Measurements from ENCODE around the gene FOXD4.
"Not testable (repeated sequence)": the region's sequence is repeated elsewhere in the genome, so short reads cannot be mapped to it uniquely, and the experiment has no call there.

Gene FOXD4

DNA sequence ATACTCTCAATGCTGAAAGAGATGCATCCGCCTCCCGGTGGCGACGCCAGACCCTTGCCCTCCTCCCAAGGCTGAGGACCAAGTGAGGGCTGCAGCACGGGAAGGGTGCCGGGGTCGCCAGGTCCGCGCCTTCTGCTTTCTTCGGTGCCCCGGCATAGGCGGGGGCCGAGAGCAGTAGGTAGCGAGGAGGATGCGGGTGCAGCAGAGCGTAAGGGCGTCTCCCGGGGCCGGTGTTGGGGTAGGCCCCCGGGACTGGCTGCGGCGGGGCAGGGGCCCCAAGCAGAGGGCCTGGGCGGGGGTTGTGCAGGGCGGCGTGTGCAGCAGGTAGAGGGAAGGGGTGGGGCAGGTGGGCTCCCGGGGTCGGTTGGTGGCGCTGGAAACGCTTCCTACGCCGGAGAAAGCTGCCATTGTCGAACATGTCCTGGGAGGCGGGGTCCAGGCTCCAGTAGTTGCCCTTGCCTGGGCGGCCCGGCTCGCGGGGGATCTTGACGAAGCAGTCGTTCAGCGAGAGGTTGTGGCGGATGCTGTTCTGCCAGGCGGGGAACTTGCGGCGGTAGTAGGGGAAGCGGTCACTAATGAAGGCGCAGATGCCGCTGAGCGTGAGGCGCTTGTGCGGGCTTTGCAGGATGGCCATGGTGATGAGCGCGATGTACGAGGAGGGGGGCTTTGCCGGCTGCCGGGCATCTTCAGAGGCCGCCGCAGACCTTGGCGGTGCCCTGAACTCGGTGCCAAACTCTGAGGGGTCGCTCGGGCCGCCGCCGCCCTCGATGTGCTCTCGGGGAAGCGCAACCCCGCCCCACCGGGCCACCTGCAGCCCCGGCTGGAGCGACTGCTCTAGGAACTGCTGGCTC lies 848 bp downstream of the FOXD4 start:
- Histone ChIP-seq H3K4me2 (ENCODE audit: insufficient read depth, low read length, poor library complexity, severe bottlenecking) (peak overlapping the region; percentile 45), H3K27me3 (ENCODE audit: control insufficient read depth in 3 of 3, insufficient read depth in 3 of 3, low read depth in 1 of 3, low read length in 3 of 3) (peaks cover 13 to 53% (median 41%) of the 10 kb centered on the region in 3 experiments)
- H3K9me3 ChIP-seq (replicated peaks in 1 of 2; ENCODE audit: control insufficient read depth in 2 of 2, insufficient read depth in 1 of 2, low read depth in 1 of 2, low read length in 2 of 2); H4K8ac ChIP-seq (ENCODE audit: low read depth, low read length); H3K4me3 ChIP-seq (ENCODE audit: low read length in 2 of 2); H2BK120ac ChIP-seq (ENCODE audit: low read depth, low read length); H2BK5ac ChIP-seq (ENCODE audit: low read length); H2BK12ac ChIP-seq (ENCODE audit: low read length); H3K27ac ChIP-seq (replicated peaks; ENCODE audit: low read length); H3K4me1 ChIP-seq (ENCODE audit: control insufficient read depth in 2 of 2, insufficient read depth in 1 of 2, low read depth in 1 of 2, low read length in 2 of 2); H2AFZ ChIP-seq (ENCODE audit: low read length); H3K36me3 ChIP-seq (replicated peaks in 1 of 2; ENCODE audit: control insufficient read depth in 2 of 2, insufficient read depth in 2 of 2, low read length in 2 of 2); H3K18ac ChIP-seq (ENCODE audit: low read length); H3K79me1 ChIP-seq (ENCODE audit: low read depth, low read length); H3K23ac ChIP-seq (ENCODE audit: low read depth, low read length, poor library complexity); H2BK15ac ChIP-seq (ENCODE audit: low read length); H3K14ac ChIP-seq (ENCODE audit: low read length); H2AK5ac ChIP-seq (ENCODE audit: low read depth, low read length); H4K91ac ChIP-seq (ENCODE audit: low read depth, low read length, poor library complexity); H3K4ac ChIP-seq (ENCODE audit: low read length); H3K9ac ChIP-seq (ENCODE audit: low read depth, low read length, poor library complexity): not testable (repeated sequence)
- peak; percentile 12 for DNase-seq (ENCODE audit: low spot score)
- WGBS, 2 donors (ENCODE audit: extremely low coverage in 2 of 2, insufficient read length in 2 of 2, insufficient replicate concordance in 1 of 2), result no CpG with 5 or more reads among the region's 71 CpGs

DNA sequence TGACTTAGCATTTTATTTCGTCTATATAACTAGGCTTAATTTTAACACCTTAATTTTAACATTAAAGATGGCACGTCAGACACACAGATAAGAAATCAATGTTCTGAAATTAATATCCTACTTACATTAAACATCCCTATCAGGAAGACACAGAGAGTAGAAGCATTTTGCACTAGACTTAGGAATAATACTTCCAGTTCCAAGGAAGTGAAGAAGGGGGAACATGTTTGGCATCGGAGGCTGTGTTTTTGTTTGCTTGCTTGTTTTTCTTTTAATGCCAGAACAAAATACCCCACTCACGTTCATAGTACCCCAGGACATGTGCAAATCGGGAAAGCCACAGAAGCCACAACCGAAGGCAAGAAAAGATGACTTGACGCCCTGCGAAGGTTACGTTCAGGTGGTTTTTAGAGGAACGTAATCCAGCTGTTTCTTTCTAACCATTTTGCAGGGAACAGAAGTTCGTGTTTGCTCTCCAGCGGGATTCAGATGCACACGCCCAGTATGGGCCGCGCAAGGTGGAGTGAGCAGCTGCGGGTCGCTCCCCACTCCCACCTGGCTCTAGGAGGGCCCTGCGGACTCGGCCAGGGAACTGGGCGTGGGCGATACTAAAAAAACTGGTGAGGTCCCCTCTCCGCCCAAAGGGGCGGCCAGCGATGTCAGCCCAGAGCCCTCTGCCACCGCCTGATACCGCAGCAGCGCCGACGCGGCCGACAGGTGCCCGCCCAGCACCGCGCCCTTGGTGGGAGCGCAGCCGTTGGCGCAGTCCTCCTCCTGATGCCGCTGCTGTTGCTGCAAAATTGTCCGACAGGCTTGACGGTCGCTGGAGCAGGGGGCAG lies 1.8 kb downstream of the FOXD4 start:
- not testable (repeated sequence) for H3K4me3 ChIP-seq (ENCODE audit: low read length in 2 of 2); H3K4me1 ChIP-seq (ENCODE audit: control insufficient read depth in 2 of 2, insufficient read depth in 1 of 2, low read depth in 1 of 2, low read length in 2 of 2); H3K36me3 ChIP-seq (replicated peaks in 1 of 2; ENCODE audit: control insufficient read depth in 2 of 2, insufficient read depth in 2 of 2, low read length in 2 of 2); H3K4ac ChIP-seq (ENCODE audit: low read length); H2BK15ac ChIP-seq (ENCODE audit: low read length); H3K27ac ChIP-seq (replicated peaks; ENCODE audit: low read length); H3K18ac ChIP-seq (ENCODE audit: low read length); DNase-seq (ENCODE audit: low spot score); H3K9ac ChIP-seq (ENCODE audit: low read depth, low read length, poor library complexity); H2AFZ ChIP-seq (ENCODE audit: low read length); H3K23ac ChIP-seq (ENCODE audit: low read depth, low read length, poor library complexity); H4K91ac ChIP-seq (ENCODE audit: low read depth, low read length, poor library complexity); H3K14ac ChIP-seq (ENCODE audit: low read length); H3K79me1 ChIP-seq (ENCODE audit: low read depth, low read length); H2BK12ac ChIP-seq (ENCODE audit: low read length); H2BK120ac ChIP-seq (ENCODE audit: low read depth, low read length); H3K9me3 ChIP-seq (replicated peaks in 1 of 2; ENCODE audit: control insufficient read depth in 2 of 2, insufficient read depth in 1 of 2, low read depth in 1 of 2, low read length in 2 of 2); H2AK5ac ChIP-seq (ENCODE audit: low read depth, low read length); H3K4me2 ChIP-seq (ENCODE audit: insufficient read depth, low read length, poor library complexity, severe bottlenecking); H4K8ac ChIP-seq (ENCODE audit: low read depth, low read length); H2BK5ac ChIP-seq (ENCODE audit: low read length)
- WGBS, 2 donors (ENCODE audit: extremely low coverage in 2 of 2, insufficient read length in 2 of 2, insufficient replicate concordance in 1 of 2), result no CpG with 5 or more reads among the region's 41 CpGs
- H3K27me3 ChIP-seq (ENCODE audit: control insufficient read depth in 3 of 3, insufficient read depth in 3 of 3, low read depth in 1 of 3, low read length in 3 of 3), result peaks cover 13 to 56% (median 41%) of the 10 kb centered on the region in 3 experiments

DNA sequence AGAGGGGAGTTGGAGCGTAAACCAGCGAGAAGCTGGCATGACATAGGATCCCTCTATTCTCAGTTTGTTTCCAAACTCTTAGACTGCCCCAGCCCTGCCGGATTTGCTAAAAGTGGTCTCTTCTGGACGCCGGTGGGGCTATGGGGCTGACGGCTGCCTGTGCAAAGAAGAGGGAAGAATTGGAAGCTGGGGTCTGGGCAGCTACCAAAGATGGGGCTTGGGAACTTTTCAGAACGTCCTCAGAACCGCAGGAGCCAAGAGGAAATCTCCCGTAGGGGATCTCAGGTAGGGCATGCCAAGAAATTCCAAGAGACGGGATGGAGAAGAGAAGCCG lies 3.1 kb downstream of the FOXD4 start:
- not testable (repeated sequence) for H2AK5ac ChIP-seq (ENCODE audit: low read depth, low read length); H3K4me2 ChIP-seq (ENCODE audit: insufficient read depth, low read length, poor library complexity, severe bottlenecking); H3K36me3 ChIP-seq (replicated peaks in 1 of 2; ENCODE audit: control insufficient read depth in 2 of 2, insufficient read depth in 2 of 2, low read length in 2 of 2); H3K4me1 ChIP-seq (ENCODE audit: control insufficient read depth in 2 of 2, insufficient read depth in 1 of 2, low read depth in 1 of 2, low read length in 2 of 2); H3K27ac ChIP-seq (replicated peaks; ENCODE audit: low read length); H4K91ac ChIP-seq (ENCODE audit: low read depth, low read length, poor library complexity); H3K23ac ChIP-seq (ENCODE audit: low read depth, low read length, poor library complexity); H4K8ac ChIP-seq (ENCODE audit: low read depth, low read length); H3K4ac ChIP-seq (ENCODE audit: low read length); H3K79me1 ChIP-seq (ENCODE audit: low read depth, low read length); H3K9ac ChIP-seq (ENCODE audit: low read depth, low read length, poor library complexity); H3K14ac ChIP-seq (ENCODE audit: low read length); H2BK120ac ChIP-seq (ENCODE audit: low read depth, low read length); H3K4me3 ChIP-seq (ENCODE audit: low read length in 2 of 2); H2BK15ac ChIP-seq (ENCODE audit: low read length); H3K9me3 ChIP-seq (replicated peaks in 1 of 2; ENCODE audit: control insufficient read depth in 2 of 2, insufficient read depth in 1 of 2, low read depth in 1 of 2, low read length in 2 of 2); H2BK5ac ChIP-seq (ENCODE audit: low read length); H3K18ac ChIP-seq (ENCODE audit: low read length); H2BK12ac ChIP-seq (ENCODE audit: low read length)
- DNase-seq (ENCODE audit: low spot score), result peak; percentile 11
- no CpG with 5 or more reads among the region's 11 CpGs for WGBS, 2 donors (ENCODE audit: extremely low coverage in 2 of 2, insufficient read length in 2 of 2, insufficient replicate concordance in 1 of 2)
- Histone ChIP-seq H3K27me3 (ENCODE audit: control insufficient read depth in 3 of 3, insufficient read depth in 3 of 3, low read depth in 1 of 3, low read length in 3 of 3) (peaks cover 13 to 61% (median 41%) of the 10 kb centered on the region in 3 experiments), H2AFZ (ENCODE audit: low read length) (peak overlapping the region; percentile 80)
